Measurements from ENCODE around the gene GNLY. TPM values are rescaled to one million over a fixed set of nuclear protein-coding genes. Genes with fewer than 3 reads are reported as not detected.

Gene GNLY
- total and polyA plus RNA-seq, 2 of the 13 experiments (the other 11 are each of a cell fraction or from before 2014, with no cell fraction given): not detected

DNA sequence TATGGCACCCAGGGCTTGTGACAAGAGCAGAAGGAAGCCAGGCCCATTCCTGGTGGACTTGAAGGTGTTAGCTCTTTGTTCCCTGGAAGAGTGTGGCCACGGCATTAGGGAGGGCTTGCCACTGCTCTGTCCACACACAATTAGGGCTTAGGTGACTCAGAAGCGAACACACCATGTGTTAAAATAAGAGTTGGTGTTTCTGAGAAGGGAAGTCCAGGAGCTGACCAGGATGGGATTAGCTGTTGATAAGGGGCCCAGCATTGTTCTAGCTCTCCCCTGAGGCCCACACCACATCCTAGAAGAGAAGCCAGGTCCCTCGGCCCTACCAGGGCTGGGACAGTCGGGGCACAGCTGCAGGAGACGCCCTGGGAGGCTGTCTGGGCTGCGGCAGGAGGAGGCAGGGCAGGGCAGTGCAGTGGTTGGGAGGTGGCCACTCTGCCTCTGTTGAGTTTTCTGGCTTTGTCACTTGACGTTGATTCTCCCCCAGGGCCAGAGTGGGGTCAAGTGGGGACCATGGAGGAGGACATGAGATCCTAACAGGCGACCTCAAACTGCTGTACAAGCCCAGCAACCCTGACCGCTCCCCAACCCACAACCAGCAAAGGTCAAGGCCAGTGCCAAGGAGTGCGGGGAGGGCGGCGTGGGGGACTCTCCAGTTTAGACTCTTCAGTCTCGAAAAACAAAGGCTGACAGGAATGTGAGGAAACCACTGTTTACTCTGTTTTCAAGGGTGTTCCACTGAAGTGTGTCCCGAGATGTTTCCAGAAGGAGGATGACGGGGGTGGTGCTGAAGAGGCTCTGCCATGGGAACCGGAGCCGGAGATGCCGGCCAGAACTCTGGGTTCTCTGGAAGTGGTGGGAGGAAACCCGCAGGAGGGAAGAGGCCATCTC, 16.8 kb downstream of the GNLY start (continued):
- TF ChIP-seq, protein P1, sequence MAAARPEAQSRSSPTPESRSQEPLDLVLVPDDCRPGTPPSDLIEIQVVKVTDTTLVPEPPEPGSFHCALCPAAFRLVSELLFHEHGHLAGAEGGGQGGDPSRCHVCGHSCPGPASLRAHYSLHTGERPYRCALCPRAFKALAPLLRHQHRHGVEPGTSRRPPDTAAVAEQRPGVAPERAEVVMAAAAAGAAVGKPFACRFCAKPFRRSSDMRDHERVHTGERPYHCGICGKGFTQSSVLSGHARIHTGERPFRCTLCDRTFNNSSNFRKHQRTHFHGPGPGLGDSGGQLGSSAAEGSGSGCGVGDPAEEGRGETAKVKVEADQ (CRISPR knock-in tag; IDR thresholded peaks at IDR 0.05; ENCODE audit: borderline replicate concordance): no peak
- TF ChIP-seq RXRA (CRISPR knock-in tag; IDR thresholded peaks at IDR 0.05) (peak; percentile 65), PPARG (CRISPR knock-in tag; conservative IDR thresholded peaks at IDR 0.05) (no peak), HMG20B (CRISPR knock-in tag; conservative IDR thresholded peaks at IDR 0.05) (no peak), ZNF549 (CRISPR knock-in tag; IDR thresholded peaks at IDR 0.05) (no peak), ZNF383 (CRISPR knock-in tag; IDR thresholded peaks at IDR 0.05; ENCODE audit: borderline replicate concordance) (no peak), ARNT2 (CRISPR knock-in tag; IDR thresholded peaks at IDR 0.05; ENCODE audit: low read depth) (no peak)
- TF ChIP-seq, protein P2, sequence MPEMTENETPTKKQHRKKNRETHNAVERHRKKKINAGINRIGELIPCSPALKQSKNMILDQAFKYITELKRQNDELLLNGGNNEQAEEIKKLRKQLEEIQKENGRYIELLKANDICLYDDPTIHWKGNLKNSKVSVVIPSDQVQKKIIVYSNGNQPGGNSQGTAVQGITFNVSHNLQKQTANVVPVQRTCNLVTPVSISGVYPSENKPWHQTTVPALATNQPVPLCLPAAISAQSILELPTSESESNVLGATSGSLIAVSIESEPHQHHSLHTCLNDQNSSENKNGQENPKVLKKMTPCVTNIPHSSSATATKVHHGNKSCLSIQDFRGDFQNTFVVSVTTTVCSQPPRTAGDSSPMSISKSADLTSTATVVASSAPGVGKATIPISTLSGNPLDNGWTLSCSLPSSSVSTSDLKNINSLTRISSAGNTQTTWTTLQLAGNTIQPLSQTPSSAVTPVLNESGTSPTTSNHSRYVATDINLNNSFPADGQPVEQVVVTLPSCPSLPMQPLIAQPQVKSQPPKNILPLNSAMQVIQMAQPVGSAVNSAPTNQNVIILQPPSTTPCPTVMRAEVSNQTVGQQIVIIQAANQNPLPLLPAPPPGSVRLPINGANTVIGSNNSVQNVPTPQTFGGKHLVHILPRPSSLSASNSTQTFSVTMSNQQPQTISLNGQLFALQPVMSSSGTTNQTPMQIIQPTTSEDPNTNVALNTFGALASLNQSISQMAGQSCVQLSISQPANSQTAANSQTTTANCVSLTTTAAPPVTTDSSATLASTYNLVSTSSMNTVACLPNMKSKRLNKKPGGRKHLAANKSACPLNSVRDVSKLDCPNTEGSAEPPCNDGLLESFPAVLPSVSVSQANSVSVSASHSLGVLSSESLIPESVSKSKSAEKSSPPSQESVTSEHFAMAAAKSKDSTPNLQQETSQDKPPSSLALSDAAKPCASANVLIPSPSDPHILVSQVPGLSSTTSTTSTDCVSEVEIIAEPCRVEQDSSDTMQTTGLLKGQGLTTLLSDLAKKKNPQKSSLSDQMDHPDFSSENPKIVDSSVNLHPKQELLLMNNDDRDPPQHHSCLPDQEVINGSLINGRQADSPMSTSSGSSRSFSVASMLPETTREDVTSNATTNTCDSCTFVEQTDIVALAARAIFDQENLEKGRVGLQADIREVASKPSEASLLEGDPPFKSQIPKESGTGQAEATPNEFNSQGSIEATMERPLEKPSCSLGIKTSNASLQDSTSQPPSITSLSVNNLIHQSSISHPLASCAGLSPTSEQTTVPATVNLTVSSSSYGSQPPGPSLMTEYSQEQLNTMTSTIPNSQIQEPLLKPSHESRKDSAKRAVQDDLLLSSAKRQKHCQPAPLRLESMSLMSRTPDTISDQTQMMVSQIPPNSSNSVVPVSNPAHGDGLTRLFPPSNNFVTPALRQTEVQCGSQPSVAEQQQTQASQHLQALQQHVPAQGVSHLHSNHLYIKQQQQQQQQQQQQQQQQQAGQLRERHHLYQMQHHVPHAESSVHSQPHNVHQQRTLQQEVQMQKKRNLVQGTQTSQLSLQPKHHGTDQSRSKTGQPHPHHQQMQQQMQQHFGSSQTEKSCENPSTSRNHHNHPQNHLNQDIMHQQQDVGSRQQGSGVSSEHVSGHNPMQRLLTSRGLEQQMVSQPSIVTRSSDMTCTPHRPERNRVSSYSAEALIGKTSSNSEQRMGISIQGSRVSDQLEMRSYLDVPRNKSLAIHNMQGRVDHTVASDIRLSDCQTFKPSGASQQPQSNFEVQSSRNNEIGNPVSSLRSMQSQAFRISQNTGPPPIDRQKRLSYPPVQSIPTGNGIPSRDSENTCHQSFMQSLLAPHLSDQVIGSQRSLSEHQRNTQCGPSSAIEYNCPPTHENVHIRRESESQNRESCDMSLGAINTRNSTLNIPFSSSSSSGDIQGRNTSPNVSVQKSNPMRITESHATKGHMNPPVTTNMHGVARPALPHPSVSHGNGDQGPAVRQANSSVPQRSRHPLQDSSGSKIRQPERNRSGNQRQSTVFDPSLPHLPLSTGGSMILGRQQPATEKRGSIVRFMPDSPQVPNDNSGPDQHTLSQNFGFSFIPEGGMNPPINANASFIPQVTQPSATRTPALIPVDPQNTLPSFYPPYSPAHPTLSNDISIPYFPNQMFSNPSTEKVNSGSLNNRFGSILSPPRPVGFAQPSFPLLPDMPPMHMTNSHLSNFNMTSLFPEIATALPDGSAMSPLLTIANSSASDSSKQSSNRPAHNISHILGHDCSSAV (CRISPR knock-in tag; IDR thresholded peaks at IDR 0.05; ENCODE audit: borderline replicate concordance): no peak
- TF ChIP-seq, protein P3, sequence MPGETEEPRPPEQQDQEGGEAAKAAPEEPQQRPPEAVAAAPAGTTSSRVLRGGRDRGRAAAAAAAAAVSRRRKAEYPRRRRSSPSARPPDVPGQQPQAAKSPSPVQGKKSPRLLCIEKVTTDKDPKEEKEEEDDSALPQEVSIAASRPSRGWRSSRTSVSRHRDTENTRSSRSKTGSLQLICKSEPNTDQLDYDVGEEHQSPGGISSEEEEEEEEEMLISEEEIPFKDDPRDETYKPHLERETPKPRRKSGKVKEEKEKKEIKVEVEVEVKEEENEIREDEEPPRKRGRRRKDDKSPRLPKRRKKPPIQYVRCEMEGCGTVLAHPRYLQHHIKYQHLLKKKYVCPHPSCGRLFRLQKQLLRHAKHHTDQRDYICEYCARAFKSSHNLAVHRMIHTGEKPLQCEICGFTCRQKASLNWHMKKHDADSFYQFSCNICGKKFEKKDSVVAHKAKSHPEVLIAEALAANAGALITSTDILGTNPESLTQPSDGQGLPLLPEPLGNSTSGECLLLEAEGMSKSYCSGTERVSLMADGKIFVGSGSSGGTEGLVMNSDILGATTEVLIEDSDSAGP (CRISPR knock-in tag; IDR thresholded peaks at IDR 0.05; ENCODE audit: borderline replicate concordance): no peak
- TF ChIP-seq, protein P4, sequence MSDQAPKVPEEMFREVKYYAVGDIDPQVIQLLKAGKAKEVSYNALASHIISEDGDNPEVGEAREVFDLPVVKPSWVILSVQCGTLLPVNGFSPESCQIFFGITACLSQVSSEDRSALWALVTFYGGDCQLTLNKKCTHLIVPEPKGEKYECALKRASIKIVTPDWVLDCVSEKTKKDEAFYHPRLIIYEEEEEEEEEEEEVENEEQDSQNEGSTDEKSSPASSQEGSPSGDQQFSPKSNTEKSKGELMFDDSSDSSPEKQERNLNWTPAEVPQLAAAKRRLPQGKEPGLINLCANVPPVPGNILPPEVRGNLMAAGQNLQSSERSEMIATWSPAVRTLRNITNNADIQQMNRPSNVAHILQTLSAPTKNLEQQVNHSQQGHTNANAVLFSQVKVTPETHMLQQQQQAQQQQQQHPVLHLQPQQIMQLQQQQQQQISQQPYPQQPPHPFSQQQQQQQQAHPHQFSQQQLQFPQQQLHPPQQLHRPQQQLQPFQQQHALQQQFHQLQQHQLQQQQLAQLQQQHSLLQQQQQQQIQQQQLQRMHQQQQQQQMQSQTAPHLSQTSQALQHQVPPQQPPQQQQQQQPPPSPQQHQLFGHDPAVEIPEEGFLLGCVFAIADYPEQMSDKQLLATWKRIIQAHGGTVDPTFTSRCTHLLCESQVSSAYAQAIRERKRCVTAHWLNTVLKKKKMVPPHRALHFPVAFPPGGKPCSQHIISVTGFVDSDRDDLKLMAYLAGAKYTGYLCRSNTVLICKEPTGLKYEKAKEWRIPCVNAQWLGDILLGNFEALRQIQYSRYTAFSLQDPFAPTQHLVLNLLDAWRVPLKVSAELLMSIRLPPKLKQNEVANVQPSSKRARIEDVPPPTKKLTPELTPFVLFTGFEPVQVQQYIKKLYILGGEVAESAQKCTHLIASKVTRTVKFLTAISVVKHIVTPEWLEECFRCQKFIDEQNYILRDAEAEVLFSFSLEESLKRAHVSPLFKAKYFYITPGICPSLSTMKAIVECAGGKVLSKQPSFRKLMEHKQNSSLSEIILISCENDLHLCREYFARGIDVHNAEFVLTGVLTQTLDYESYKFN (CRISPR knock-in tag; conservative IDR thresholded peaks at IDR 0.05): no peak
